HepG2 (cell line): ENCODE data around the gene NT5C. TPM values are rescaled to one million over a fixed set of nuclear protein-coding genes. Genes with fewer than 3 reads are reported as not detected.

Experiments used
- ATF1 ChIP-seq: IDR thresholded peaks from 2 replicates; pipeline ENCODE4 v1.6.1; 2016; ENCODE audit warnings: mild to moderate bottlenecking, control low read depth
- DR1 ChIP-seq: sonication (generic); formaldehyde crosslinking; IDR thresholded peaks from 2 replicates; pipeline ENCODE4 v1.8.0; 2021; ENCODE audit warnings: mild to moderate bottlenecking, missing genetic modification reagents, inconsistent platforms
- KDM3A ChIP-seq: IDR thresholded peaks from 2 replicates; pipeline ENCODE4 v1.6.1; 2018; ENCODE audit warnings: low read depth, missing compliant biosample characterization
- KDM6A ChIP-seq: IDR thresholded peaks from 2 replicates; pipeline ENCODE4 v1.6.1; 2016; ENCODE audit warnings: low read depth
- MED8 ChIP-seq: sonication (generic); formaldehyde crosslinking; IDR thresholded peaks from 2 replicates; pipeline ENCODE4 v1.8.1; 2023; ENCODE audit warnings: mild to moderate bottlenecking, missing genetic modification reagents; ENCODE audit not compliant: insufficient replicate concordance
- PATZ1 ChIP-seq: sonication (generic); formaldehyde crosslinking; IDR thresholded peaks from 2 replicates; pipeline ENCODE4 v1.4.0; 2020; ENCODE audit warnings: missing genetic modification reagents
- PAX8 ChIP-seq: sonication (generic); formaldehyde crosslinking; IDR thresholded peaks from 2 replicates; pipeline ENCODE4 v1.8.0; 2022; ENCODE audit warnings: mild to moderate bottlenecking, missing genetic modification reagents, borderline replicate concordance
- PREB ChIP-seq: sonication (generic); formaldehyde crosslinking; IDR thresholded peaks from 2 replicates; pipeline ENCODE4 v1.4.0; 2020; ENCODE audit warnings: missing genetic modification reagents
- SAFB2 ChIP-seq: sonication (generic); formaldehyde crosslinking; IDR thresholded peaks from 2 replicates; pipeline ENCODE4 v1.5.1; 2020; ENCODE audit warnings: missing genetic modification reagents, low read depth, mild to moderate bottlenecking, borderline replicate concordance
- SCMH1 ChIP-seq: sonication (generic); formaldehyde crosslinking; IDR thresholded peaks from 2 replicates; pipeline ENCODE4 v1.9.0; 2021; ENCODE audit warnings: missing genetic modification reagents, mild to moderate bottlenecking, borderline replicate concordance
- SNAPC4 ChIP-seq: sonication (generic); formaldehyde crosslinking; IDR thresholded peaks from 2 replicates; pipeline ENCODE4 v1.4.0; 2020; ENCODE audit warnings: mild to moderate bottlenecking, missing genetic modification reagents
- ZBED4 ChIP-seq: sonication (generic); formaldehyde crosslinking; IDR thresholded peaks from 2 replicates; pipeline ENCODE4 v1.4.0; 2020; ENCODE audit warnings: missing genetic modification reagents, borderline replicate concordance
- ZNF782 ChIP-seq: sonication (generic); formaldehyde crosslinking; IDR thresholded peaks from 2 replicates; pipeline ENCODE4 v1.4.0; 2020; ENCODE audit warnings: missing genetic modification reagents, mild to moderate bottlenecking, borderline replicate concordance
- polyA plus RNA-seq, 8 experiments: library from polyadenylated mRNA; depleted of rRNA in 3 of 8; stranded (reverse) in 7 of 8; unstranded in 1 of 8; fragments of >200 nt; fragmentation: Illumina TruSeq in 4 of 8; extraction: Trizol in 4 of 8; gene quantifications; 2 replicates each; pipeline versions ENCODE4 v1.2.1 to v1.2.3, GENCODE V29; 2011 to 2016; ENCODE audit warnings: low read depth in 4 of 8, missing spikeins in 1 of 8, mixed read lengths in 1 of 8; ENCODE audit not compliant: insufficient read depth in 1 of 8
- total RNA-seq, 5 experiments: library from RNA; depleted of rRNA; stranded (reverse); fragments of >200 nt; fragmentation: Illumina TruSeq; extraction: Trizol; gene quantifications; 2 replicates each; pipeline ENCODE4 v1.2.3, GENCODE V29; 2016; ENCODE audit warnings: low read depth in 1 of 5

NT5C gene
- total and polyA plus RNA-seq, 2 of the 13 experiments (the other 11 are each of a cell fraction or from before 2014, with no cell fraction given): 42.8 to 48.6 TPM

- peak; percentile 78; the same call in 1 of the 2 replicates for TF ChIP-seq ZBED4 (CRISPR knock-in tag)
- TF ChIP-seq DR1 (CRISPR knock-in tag): no peak; the same call in none of the 2 replicates
- TF ChIP-seq SCMH1: no peak
- no peak for TF ChIP-seq KDM3A (CRISPR knock-in tag)
- TF ChIP-seq ZNF782 (CRISPR knock-in tag): no peak
- TF ChIP-seq SAFB2 (CRISPR knock-in tag): peak; percentile 55; the same call in 1 of the 2 replicates
- no peak for TF ChIP-seq PAX8
- no peak for TF ChIP-seq SNAPC4 (CRISPR knock-in tag)
- no peak for TF ChIP-seq MED8 (CRISPR knock-in tag)
- TF ChIP-seq PREB (CRISPR knock-in tag): no peak
- peak; percentile 66 for TF ChIP-seq PATZ1 (CRISPR knock-in tag)
- TF ChIP-seq ATF1 (CRISPR knock-in tag): no peak
- no peak for TF ChIP-seq KDM6A (CRISPR knock-in tag)
- TF ChIP-seq, all 625 proteins: peak for 251
These were observed 21.9 kb downstream of the NT5C start, which contains the start of gene ARMC7 (continued) for GRCh38 chr17:75109407-75110233.
